NB4 (cell line): Measurements from ENCODE around the gene CHPF.

Experiments used
- DNase-seq: peaks from one replicate; pipeline ENCODE4 v3.0.0; 2010; ENCODE audit warnings: low read depth
- H3K4me3 ChIP-seq: one replicate; pipeline ENCODE4 v1.5.1; 2011; ENCODE audit warnings: mild to moderate bottlenecking, low read depth, low read length, moderate library complexity
- MAX ChIP-seq: IDR thresholded peaks from 2 replicates; pipeline ENCODE4 v1.6.1; 2011; ENCODE audit warnings: low read depth, low read length
- MYC ChIP-seq: IDR thresholded peaks from 2 replicates; pipeline ENCODE4 v1.6.1; 2011; ENCODE audit warnings: low read depth, low read length
- POLR2A ChIP-seq: IDR thresholded peaks from 2 replicates; pipeline ENCODE4 v1.6.1; 2011; ENCODE audit warnings: mild to moderate bottlenecking; ENCODE audit not compliant: insufficient read length; ENCODE audit errors: extremely low read depth
- TF ChIP-seq, protein P1 (sequence below): IDR thresholded peaks from one replicate; pipeline ENCODE4 v1.5.1; 2012; ENCODE audit warnings: low read depth, low read length

Gene CHPF

DNA sequence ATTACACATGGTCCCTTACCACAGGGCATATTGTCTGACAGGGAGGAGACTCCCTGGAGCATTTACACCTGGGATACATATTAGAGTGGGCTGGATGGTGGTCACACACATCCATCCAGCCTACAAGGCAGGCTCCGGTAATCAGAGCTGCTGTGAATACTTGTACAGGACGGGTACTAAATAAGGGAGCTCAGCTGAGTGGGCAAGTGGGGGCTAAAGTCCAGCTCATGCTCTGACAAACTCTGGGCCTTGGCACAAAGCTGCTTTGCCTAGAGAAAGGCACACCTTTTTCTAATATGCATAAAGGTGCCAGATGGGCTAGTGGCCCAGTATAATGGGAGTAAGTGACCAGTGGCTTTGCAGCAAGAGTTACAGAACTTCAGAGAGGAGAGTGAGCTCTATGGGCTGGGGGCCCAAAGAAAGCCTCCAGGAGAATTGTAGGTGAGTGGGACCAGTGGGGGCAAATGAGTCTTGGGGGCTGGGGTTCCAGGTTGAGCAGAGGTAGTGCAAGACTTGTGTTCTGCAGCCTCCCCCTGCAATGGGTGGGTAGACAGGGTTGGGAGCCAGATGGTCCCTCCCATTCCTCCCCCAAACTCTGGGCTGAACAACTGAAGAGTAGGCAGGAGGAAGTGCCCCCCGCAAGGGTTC, 1.8 kb upstream of the CHPF start:
- DNase-seq = no peak
- no peak overlapping the region for H3K4me3 ChIP-seq
- no peak for TF ChIP-seq POLR2A
- TF ChIP-seq, protein P1, sequence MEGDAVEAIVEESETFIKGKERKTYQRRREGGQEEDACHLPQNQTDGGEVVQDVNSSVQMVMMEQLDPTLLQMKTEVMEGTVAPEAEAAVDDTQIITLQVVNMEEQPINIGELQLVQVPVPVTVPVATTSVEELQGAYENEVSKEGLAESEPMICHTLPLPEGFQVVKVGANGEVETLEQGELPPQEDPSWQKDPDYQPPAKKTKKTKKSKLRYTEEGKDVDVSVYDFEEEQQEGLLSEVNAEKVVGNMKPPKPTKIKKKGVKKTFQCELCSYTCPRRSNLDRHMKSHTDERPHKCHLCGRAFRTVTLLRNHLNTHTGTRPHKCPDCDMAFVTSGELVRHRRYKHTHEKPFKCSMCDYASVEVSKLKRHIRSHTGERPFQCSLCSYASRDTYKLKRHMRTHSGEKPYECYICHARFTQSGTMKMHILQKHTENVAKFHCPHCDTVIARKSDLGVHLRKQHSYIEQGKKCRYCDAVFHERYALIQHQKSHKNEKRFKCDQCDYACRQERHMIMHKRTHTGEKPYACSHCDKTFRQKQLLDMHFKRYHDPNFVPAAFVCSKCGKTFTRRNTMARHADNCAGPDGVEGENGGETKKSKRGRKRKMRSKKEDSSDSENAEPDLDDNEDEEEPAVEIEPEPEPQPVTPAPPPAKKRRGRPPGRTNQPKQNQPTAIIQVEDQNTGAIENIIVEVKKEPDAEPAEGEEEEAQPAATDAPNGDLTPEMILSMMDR = no peak
- TF ChIP-seq MAX = no peak
- no peak for TF ChIP-seq MYC

GRCh38 chr2:219544567-219544966, 958 bp upstream of the CHPF start:
- H3K4me3 ChIP-seq = no peak overlapping the region
- TF ChIP-seq MYC = no peak
- TF ChIP-seq POLR2A = no peak
- TF ChIP-seq MAX = no peak
- TF ChIP-seq, protein P1 = no peak
- no peak for DNase-seq

DNA sequence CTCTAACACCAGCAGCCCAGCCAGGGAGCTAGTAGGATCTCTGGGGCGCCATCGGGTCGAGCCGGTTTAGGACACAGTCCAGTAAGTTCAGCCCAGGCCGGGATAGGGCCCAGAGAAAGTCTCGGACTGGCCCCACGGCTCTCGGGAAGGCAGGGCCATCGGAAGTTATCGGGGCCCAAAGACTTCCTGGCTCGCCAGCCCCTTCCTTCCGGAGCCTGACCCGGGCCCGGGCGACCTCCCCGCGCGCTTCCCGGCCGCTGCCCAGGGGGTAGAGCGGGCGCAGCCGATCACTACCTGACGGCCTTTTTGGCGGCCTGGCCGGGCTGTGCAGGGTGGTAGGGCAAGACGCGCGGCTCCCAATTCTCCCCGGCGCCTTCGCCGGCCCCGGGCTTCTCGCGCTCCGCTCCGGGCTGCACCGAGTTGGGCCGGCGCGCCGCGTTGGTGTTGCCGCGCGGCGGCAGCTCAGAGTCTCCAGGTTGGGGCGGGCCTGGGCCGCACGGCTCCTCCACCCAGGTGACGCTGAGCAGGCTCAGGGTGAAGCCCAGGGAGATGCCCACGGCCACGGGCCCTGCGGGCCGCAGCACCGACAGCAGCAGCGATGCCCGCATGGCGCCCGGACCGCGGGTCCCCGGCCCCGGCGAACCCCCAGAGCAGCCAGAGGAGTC, 546 bp downstream of the CHPF start:
- H3K4me3 ChIP-seq = peak overlapping the region; percentile 46
- DNase-seq = peak; percentile 56
- TF ChIP-seq MAX (no peak; the same call in 1 of the 2 replicates), POLR2A (no peak), MYC (no peak)
- TF ChIP-seq, protein P1 = no peak

GRCh38 chr2:219541611-219542180, 1.9 kb downstream of the CHPF start:
- DNase-seq = peak; percentile 81
- TF ChIP-seq, protein P1 = peak; percentile 87
- peak; percentile 62 for TF ChIP-seq MAX
- no peak for TF ChIP-seq POLR2A
- peak; percentile 45 for TF ChIP-seq MYC
- no peak overlapping the region for H3K4me3 ChIP-seq

- no peak overlapping the region for H3K4me3 ChIP-seq
- no peak for DNase-seq
- TF ChIP-seq, protein P1 = no peak
- TF ChIP-seq MAX = no peak
- no peak for TF ChIP-seq MYC
- no peak for TF ChIP-seq POLR2A
Observed at GRCh38 chr2:219540784-219541504, 2.7 kb downstream of the CHPF start.
